GM12875 (cell line): ENCODE measurements around the gene NUCB1.

ENCODE experiments used
- H3K4me3 ChIP-seq: one replicate; pipeline ENCODE4 v1.5.1; 2011; ENCODE audit warnings: low read depth, low read length, control low read depth
- CTCF ChIP-seq: IDR thresholded peaks from 2 replicates; pipeline ENCODE4 v1.5.1; 2011; ENCODE audit warnings: low read depth, mild to moderate bottlenecking, control low read depth, inconsistent platforms, low read length, moderate library complexity, borderline replicate concordance; ENCODE audit not compliant: insufficient read depth

The NUCB1 gene

GRCh38 chr19:48962029-48962848, 62.1 kb downstream of the NUCB1 start:
- H3K4me3 ChIP-seq, result peak overlapping the region; percentile 3
- no peak for TF ChIP-seq CTCF

- peak overlapping the region; percentile 3 for H3K4me3 ChIP-seq
- TF ChIP-seq CTCF, result no peak
These were observed 62.7 kb downstream of the NUCB1 start for GRCh38 chr19:48962849-48963165.

- TF ChIP-seq CTCF, result no peak
- peak overlapping the region; percentile 68 for H3K4me3 ChIP-seq
These were observed 63.5 kb downstream of the NUCB1 start for GRCh38 chr19:48963371-48964204.

- no peak for TF ChIP-seq CTCF
- peak overlapping the region; percentile 68 for H3K4me3 ChIP-seq
These were observed 64.3 kb downstream of the NUCB1 start for GRCh38 chr19:48964205-48965039.

- no peak for TF ChIP-seq CTCF
- peak within 1 kb of the TSS; percentile 68 for H3K4me3 ChIP-seq
These were observed 65.1 kb downstream of the NUCB1 start, which contains the start of gene FTL for GRCh38 chr19:48965040-48965805. TSS of gene FTL (plus strand) at chr19:48965309. CDS start at chr19:48965508, 199 bp downstream.

- H3K4me3 ChIP-seq, result peak overlapping the region; percentile 68
- no peak for TF ChIP-seq CTCF
These were observed 65.9 kb downstream of the NUCB1 start for GRCh38 chr19:48965806-48966540.
